ENCODE data around the gene NFATC2.

Gene NFATC2

GRCh38 chr20:51426718-51427650 lies 115.5 kb downstream of the NFATC2 start:
- no peak for DNase-seq

GRCh38 chr20:51425347-51426106 lies 117.0 kb downstream of the NFATC2 start:
- no peak for DNase-seq

- DNase-seq: no peak
These were observed 118.0 kb downstream of the NFATC2 start for GRCh38 chr20:51424270-51425117.

GRCh38 chr20:51423810-51424209 lies 118.7 kb downstream of the NFATC2 start:
- no peak for DNase-seq

- no peak for DNase-seq
These were observed 119.2 kb downstream of the NFATC2 start for GRCh38 chr20:51423290-51423667.

GRCh38 chr20:51422514-51423289 lies 119.8 kb downstream of the NFATC2 start:
- no peak for DNase-seq

- DNase-seq: no peak
These were observed 121.7 kb downstream of the NFATC2 start for GRCh38 chr20:51420805-51421204.

- no peak for DNase-seq
These were observed 122.4 kb downstream of the NFATC2 start for GRCh38 chr20:51420111-51420510.

GRCh38 chr20:51419646-51420045 lies 122.9 kb downstream of the NFATC2 start:
- no peak for DNase-seq

GRCh38 chr20:51419231-51419630 lies 123.3 kb downstream of the NFATC2 start:
- no peak for DNase-seq

GRCh38 chr20:51418137-51418529 lies 124.4 kb downstream of the NFATC2 start:
- no peak for DNase-seq

GRCh38 chr20:51417250-51418136 lies 125.0 kb downstream of the NFATC2 start:
- DNase-seq: no peak

- no peak for DNase-seq
These were observed 125.8 kb downstream of the NFATC2 start for GRCh38 chr20:51416532-51417249.

- no peak for DNase-seq
These were observed 128.7 kb downstream of the NFATC2 start for GRCh38 chr20:51413857-51414256.

GRCh38 chr20:51412951-51413481 lies 129.5 kb downstream of the NFATC2 start:
- no peak for DNase-seq

- DNase-seq: no peak
These were observed 130.1 kb downstream of the NFATC2 start for GRCh38 chr20:51412333-51412871.

GRCh38 chr20:51411870-51412269 lies 130.6 kb downstream of the NFATC2 start:
- no peak for DNase-seq

- no peak for DNase-seq
These were observed 131.8 kb downstream of the NFATC2 start for GRCh38 chr20:51410586-51411325.

All from NK-92 treated with Interleukin-12 subunit alpha and Interleukin-12 subunit beta, amount 100 ng/mL, for 24 hours (cell line).